Right lobe of liver (tissue), 4 donors: ENCODE results near the gene PRR16.

ENCODE experiments used
- POLR2A ChIP-seq: fragments of 450-650 bp; IDR thresholded peaks from one replicate; pipeline ENCODE4 v1.6.1; 2017; ENCODE audit warnings: antibody characterized with exemption, mild to moderate bottlenecking
- TF ChIP-seq, protein P1 (sequence below), 4 donors: fragments of 200-600 bp in 3 of 4; fragments of 450-650 bp in 1 of 4; IDR thresholded peaks; one replicate each; pipeline versions ENCODE4 v1.5.1 to v1.8.0; 2016 to 2022; ENCODE audit warnings: antibody characterized with exemption in 4 of 4, mild to moderate bottlenecking in 2 of 4
- donor health status: DM: no; HTN: no; CAD: no.
- donor health status: DM: no; HTN: no; CAD: no.
- donor health status: DM: no; HTN: yes; CAD: no.

DNA sequence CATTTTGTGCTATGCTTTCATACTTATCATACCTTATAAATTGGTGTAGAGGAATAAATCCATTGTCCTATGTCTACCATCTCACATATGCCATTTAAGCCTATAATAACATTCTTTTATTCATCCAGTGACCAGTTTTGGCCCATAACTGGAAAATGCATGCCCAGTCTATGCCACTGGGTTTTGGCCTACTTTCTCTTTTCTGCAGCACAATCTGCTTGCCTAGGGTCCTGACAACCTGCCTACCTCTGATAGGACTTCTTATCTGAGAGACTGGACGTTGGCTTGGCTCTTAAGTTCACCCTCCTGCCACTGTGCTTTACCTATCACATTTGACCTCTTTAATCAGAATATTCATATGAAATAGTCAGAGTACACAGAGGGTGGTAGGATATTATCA lies 103.0 kb downstream of the PRR16 start:
- TF ChIP-seq, protein P1, sequence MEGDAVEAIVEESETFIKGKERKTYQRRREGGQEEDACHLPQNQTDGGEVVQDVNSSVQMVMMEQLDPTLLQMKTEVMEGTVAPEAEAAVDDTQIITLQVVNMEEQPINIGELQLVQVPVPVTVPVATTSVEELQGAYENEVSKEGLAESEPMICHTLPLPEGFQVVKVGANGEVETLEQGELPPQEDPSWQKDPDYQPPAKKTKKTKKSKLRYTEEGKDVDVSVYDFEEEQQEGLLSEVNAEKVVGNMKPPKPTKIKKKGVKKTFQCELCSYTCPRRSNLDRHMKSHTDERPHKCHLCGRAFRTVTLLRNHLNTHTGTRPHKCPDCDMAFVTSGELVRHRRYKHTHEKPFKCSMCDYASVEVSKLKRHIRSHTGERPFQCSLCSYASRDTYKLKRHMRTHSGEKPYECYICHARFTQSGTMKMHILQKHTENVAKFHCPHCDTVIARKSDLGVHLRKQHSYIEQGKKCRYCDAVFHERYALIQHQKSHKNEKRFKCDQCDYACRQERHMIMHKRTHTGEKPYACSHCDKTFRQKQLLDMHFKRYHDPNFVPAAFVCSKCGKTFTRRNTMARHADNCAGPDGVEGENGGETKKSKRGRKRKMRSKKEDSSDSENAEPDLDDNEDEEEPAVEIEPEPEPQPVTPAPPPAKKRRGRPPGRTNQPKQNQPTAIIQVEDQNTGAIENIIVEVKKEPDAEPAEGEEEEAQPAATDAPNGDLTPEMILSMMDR (IDR thresholded peaks at IDR 0.05) = no peak
- no peak for TF ChIP-seq POLR2A
